ENCODE measurements around the gene COL4A2. TPM values are rescaled to one million over a fixed set of nuclear protein-coding genes. Genes with fewer than 3 reads are reported as not detected.

Gene COL4A2
- total RNA-seq, 4 donors from 2014 or later, result 43.0 to 72.7 (median 53.5) TPM

DNA sequence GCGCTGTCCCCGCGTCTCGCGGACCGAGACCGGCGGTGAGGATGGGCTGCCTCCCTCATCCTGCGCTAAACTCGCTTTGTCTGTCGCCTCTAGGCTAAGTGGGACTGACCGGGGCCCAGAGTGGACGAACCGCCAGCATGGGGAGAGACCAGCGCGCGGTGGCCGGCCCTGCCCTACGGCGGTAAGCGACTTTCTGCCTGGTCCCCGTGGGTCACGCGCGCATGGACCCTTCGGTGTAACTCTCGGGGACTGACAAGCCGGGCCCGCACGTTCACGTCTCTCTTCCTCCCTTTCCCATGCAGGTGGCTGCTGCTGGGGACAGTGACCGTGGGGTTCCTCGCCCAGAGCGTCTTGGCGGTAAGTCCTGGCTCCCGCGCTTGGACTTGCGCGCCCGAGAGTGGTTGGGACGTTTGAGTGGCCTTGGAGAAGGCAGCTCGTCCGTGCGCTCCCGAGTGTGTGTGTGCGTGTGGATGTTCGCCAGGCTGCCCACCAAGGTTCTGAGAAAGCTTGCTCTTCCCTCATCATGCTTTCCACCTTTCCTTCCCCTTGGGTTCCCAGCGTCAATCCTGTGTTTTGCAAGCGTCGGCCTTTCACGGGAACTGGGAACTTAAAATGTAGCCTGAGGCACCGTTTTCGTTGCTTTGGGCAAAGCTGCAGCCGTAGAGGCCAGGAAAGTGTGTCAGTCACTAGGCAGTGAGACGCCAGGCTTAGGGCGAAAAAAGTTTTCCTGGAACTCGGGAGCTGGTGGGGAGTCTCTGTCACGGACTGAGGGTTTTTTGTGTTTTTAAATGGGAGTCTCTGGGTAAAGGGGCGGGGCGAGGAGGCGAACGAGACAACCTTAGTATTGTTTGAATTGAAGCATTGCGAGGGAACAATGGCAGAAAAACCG lies 927 bp downstream of the COL4A2 start:
- under 1% methylated on average over 31 of the region's 64 CpGs for WGBS
- peaks cover 40% of the 10 kb centered on the region for H3K4me1 ChIP-seq
- H3K4me3 ChIP-seq, result peak overlapping the region; percentile 72
- peaks cover 80% of the 10 kb centered on the region for H3K27me3 ChIP-seq
- H3K36me3 ChIP-seq, result no peaks in the 10 kb centered on the region
- H3K9me3 ChIP-seq, result no peaks in the 10 kb centered on the region
- TF ChIP-seq, protein P1, sequence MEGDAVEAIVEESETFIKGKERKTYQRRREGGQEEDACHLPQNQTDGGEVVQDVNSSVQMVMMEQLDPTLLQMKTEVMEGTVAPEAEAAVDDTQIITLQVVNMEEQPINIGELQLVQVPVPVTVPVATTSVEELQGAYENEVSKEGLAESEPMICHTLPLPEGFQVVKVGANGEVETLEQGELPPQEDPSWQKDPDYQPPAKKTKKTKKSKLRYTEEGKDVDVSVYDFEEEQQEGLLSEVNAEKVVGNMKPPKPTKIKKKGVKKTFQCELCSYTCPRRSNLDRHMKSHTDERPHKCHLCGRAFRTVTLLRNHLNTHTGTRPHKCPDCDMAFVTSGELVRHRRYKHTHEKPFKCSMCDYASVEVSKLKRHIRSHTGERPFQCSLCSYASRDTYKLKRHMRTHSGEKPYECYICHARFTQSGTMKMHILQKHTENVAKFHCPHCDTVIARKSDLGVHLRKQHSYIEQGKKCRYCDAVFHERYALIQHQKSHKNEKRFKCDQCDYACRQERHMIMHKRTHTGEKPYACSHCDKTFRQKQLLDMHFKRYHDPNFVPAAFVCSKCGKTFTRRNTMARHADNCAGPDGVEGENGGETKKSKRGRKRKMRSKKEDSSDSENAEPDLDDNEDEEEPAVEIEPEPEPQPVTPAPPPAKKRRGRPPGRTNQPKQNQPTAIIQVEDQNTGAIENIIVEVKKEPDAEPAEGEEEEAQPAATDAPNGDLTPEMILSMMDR (IDR thresholded peaks at IDR 0.05), result no peak
- TF ChIP-seq EP300 (IDR thresholded peaks at IDR 0.05) (no peak), POLR2A (IDR thresholded peaks at IDR 0.05) (no peak), POLR2AphosphoS5 (IDR thresholded peaks at IDR 0.05) (no peak)
- peak in 1 of 2 donors; percentile 72 for DNase-seq (ENCODE audit: low spot score in 2 of 2)
- H3K27ac ChIP-seq, result peak overlapping the region; percentile 88

DNA sequence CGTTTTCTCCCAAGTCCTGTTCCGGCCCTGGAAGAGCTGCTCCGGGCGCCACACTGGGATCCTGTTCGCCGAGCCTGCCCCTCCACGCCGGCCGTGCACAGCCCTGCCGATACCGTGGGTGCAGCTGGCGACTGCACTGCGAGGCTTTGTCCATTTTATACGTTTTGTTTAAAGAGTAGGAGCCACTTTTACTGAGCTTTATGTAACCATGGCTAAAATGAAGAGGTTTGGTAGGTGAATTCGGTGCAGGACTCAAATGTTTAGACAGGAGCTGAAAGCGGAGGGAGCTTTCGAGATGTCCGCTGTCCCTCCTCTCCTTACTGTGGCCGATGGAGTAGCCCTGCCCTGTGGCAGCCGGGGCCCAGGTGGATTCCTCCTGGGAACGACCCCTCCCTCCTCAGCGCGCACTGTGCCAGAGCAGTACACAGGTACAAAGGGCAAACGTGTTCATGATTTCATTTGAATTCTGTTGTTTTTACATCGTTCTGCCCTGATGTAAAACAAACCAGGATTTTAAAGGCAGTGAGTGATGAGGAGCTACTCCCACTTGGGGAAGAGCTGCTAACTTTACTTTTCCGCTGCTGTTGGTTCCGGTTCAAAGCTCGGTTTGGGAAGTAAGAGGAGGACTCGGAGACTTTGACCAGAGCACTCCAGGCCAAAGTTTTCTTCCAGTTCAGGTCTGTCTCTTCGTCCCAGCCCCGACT lies 1.7 kb downstream of the COL4A2 start:
- peak overlapping the region; percentile 88 for H3K27ac ChIP-seq
- WGBS, result 17% methylated on average over 30 of the region's 31 CpGs
- no peaks in the 10 kb centered on the region for H3K36me3 ChIP-seq
- peaks cover 40% of the 10 kb centered on the region for H3K4me1 ChIP-seq
- no peaks in the 10 kb centered on the region for H3K9me3 ChIP-seq
- peak overlapping the region; percentile 72 for H3K4me3 ChIP-seq
- no peak for DNase-seq (ENCODE audit: low spot score in 2 of 2)
- H3K27me3 ChIP-seq, result peaks cover 73% of the 10 kb centered on the region
- TF ChIP-seq, protein P1 (IDR thresholded peaks at IDR 0.05), result no peak
- TF ChIP-seq POLR2A (IDR thresholded peaks at IDR 0.05) (no peak), POLR2AphosphoS5 (IDR thresholded peaks at IDR 0.05) (no peak), EP300 (IDR thresholded peaks at IDR 0.05) (no peak)

DNA sequence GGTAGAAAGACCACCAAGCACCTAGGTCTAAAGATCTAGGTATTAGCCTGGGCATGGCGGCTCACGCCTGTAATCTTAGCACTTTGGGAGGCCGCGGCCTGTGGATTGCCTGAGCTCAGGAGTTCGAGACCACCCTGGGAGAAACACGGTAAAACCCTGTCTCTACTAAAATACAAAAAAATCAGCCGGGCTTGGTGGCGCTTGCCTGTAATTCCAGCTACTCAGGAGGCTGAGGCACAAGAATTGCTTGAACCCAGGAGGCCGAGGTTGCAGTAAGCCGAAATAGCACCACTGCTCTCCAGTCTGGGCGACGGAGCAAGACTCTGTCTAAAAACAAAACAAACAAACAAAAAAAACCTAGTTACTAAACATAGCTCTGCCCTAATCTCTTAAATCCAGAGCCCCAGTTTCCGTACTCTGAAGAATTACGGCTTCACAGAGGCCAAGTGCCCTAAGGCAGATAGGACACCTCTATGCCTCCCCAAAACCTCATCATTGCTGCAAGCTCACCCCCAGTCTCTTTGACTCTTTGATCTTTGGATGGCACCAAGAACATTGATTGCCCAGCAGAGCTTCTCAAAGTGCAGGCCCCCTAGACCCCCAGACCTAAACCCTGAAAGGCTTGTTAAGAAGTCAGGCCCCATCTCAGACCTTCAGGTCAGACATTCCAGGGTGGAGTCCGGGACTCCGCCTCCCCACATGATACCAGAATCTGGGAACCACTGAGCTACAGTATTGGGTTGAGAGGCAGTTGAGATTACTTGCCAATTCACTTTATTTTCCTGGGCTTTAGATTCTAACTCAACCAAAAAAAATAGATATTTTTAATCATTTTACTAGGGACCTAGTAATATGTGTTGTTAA lies 2.8 kb downstream of the COL4A2 start:
- Histone ChIP-seq H3K27me3 (peaks cover 69% of the 10 kb centered on the region), H3K4me1 (peaks cover 40% of the 10 kb centered on the region), H3K36me3 (no peaks in the 10 kb centered on the region), H3K9me3 (no peaks in the 10 kb centered on the region), H3K27ac (no peak overlapping the region), H3K4me3 (peak overlapping the region; percentile 72)
- DNase-seq (ENCODE audit: low spot score in 2 of 2), result peak in 1 of 2 donors; percentile 29
- TF ChIP-seq POLR2AphosphoS5 (IDR thresholded peaks at IDR 0.05) (no peak), EP300 (IDR thresholded peaks at IDR 0.05) (no peak), POLR2A (IDR thresholded peaks at IDR 0.05) (no peak)
- TF ChIP-seq, protein P1 (IDR thresholded peaks at IDR 0.05), result no peak
- 81% methylated on average over 16 of the region's 16 CpGs for WGBS

DNA sequence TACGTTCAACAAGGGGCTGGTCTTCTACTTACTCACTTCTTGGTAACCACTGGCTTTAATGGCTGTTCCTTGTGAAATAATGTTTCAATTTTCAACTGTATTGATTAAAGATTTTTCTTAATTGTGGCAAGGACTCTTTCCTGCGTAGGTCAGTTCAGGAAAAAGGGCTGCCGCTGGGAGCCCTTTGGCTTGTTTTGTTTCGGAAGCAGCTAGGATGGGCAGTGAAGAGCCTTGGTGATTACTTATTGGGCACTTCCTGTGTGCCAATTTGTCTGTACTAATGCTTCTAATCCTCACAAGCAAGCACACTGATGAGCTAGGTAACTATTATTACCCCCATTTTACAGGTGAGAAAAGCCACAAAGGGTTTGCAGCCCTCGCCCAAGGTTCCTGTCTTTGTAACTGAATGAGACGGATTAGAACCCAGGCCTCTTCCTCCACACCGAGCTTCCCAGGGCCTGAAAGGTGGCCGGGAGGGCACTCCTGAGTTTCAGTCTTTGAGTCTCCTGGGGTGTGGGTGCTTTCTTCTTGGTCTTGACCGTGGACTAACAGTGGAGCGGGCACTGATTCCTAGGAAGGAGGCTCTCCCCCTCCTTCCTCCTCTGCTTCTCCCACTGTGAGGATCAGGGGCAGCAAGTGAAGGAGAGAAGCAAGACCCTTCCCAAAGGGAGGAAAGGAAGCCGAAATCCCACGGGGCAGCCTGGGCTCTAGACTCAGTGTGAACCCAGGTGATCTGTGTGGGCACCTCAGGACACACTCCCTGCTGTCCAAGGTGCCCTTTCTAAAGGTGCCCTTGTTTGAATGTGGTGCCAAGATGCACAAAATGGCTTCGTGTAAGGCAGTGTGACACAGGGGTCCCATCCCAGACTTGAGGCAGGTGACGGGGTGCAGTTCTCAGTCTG lies 3.7 kb downstream of the COL4A2 start:
- Histone ChIP-seq H3K4me1 (peaks cover 40% of the 10 kb centered on the region), H3K36me3 (no peaks in the 10 kb centered on the region), H3K27me3 (peaks cover 60% of the 10 kb centered on the region), H3K4me3 (peak overlapping the region; percentile 22), H3K9me3 (no peaks in the 10 kb centered on the region), H3K27ac (no peak overlapping the region)
- TF ChIP-seq POLR2AphosphoS5 (IDR thresholded peaks at IDR 0.05) (no peak), POLR2A (IDR thresholded peaks at IDR 0.05) (no peak), EP300 (IDR thresholded peaks at IDR 0.05) (no peak)
- TF ChIP-seq, protein P1 (IDR thresholded peaks at IDR 0.05), result no peak
- DNase-seq (ENCODE audit: low spot score in 2 of 2), result no peak
- 78% methylated on average over 13 of the region's 14 CpGs for WGBS

Data from suprapubic skin (tissue), 4 donors.